HG03064 (cell line): Measurements from ENCODE around the gene FERMT1.
"Not testable (repeated sequence)": the region's sequence is repeated elsewhere in the genome, so short reads cannot be mapped to it uniquely, and the experiment has no call there.

Experiments
- ATAC-seq: cut with Tn5 transposase; IDR thresholded peaks from one replicate; pipeline ENCODE4 v1.9.1; 2021; ENCODE audit warnings: low read depth; ENCODE audit not compliant: unreplicated experiment

Gene FERMT1

DNA sequence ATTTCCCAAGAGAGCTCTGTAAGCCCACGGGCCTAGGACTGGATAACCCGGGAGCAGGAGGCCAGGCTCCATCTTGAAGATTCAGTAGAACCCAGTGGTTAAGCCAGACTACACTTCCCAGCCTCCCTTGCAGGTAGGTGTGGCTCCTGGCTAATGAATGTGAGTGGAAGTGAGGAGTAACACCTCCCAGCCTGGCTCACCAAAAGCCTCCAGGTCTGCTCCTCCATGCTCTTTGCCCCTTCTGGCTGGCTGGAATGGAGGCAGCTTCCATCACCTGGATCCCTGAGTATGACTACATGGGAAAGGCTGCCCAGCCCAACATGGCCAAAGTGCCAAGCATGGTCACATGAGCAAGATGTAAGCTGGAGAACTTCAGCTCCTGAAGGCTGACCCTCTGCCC is 78.7 kb downstream of the FERMT1 start:
- no peak for ATAC-seq

DNA sequence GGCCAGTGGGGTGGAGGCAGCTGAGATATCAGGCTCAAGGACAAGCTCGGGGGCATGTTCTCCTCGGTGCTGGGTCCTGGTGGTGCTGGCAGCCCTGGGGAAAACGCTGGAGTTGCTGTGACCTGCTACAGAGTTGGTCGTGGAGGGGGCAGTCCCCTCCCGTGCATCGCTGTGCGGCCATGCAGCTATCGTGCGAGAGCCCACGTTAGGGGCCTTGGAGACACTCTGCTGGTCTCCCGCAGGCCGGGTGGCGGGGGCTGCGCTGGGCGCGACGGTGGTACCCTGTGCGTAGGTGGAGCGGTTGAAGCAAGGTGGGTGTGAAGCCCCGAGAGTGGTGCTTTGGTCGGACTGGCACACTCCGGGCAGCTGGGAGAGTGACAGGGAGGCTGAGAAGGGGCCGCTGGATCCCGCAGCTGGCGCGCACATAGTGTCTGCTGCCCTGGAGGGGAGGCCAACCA is 81.0 kb downstream of the FERMT1 start:
- no peak for ATAC-seq

- ATAC-seq: no peak
These were observed 81.6 kb downstream of the FERMT1 start for GRCh38 chr20:6040958-6041807.

GRCh38 chr20:6040540-6040939 is 82.3 kb downstream of the FERMT1 start:
- ATAC-seq: no peak

- ATAC-seq: no peak
These were observed 83.1 kb downstream of the FERMT1 start for GRCh38 chr20:6039766-6040165.

GRCh38 chr20:6038256-6038655 is 84.6 kb downstream of the FERMT1 start:
- no peak for ATAC-seq

- ATAC-seq: no peak
These were observed 85.7 kb downstream of the FERMT1 start for GRCh38 chr20:6037082-6037481.

- no peak for ATAC-seq
These were observed 86.6 kb downstream of the FERMT1 start for GRCh38 chr20:6036213-6036612.

DNA sequence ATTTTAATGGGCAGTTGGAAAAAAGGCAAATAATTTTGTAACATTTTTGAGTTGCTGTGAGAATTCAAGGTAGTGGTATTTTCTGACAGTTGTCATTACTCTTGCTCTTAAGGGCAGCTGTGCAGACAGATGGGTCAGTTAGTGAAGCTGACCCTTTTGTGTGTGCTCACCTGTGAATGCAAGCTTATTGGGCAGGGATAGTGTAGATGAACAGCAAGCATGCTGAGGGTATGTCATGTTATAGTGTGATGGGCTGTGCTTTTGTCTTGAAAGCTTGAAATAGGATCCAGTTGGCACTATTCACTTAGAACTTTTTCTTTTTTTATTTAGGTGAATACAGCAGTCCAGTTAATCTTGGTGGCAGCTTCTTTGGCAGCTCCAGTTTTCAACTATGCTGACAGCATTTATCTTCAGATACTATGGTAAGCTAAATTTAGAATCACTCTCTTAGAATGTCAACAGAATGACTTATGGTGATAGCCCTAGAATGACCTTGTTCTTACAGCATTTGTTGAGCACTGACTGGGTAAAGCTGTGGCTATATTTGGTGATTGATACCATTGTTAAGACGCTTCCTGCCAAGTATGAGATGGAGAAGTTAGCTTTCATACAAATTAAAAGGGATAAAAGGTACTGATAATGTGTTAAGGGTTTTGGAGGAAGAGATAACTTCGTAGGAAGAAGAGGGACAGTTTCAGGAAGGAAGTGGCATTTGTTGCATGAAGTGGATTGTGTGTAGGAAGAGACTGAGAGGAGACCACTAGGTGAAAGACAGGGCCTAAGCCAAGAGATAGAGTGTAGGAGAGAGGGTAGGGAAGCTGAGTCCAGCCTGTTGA is 88.5 kb downstream of the FERMT1 start:
- no peak for ATAC-seq

- not testable (repeated sequence) for ATAC-seq
These were observed 89.9 kb downstream of the FERMT1 start for GRCh38 chr20:6032907-6033306.

- no peak for ATAC-seq
These were observed 92.3 kb downstream of the FERMT1 start for GRCh38 chr20:6030453-6031080.

- ATAC-seq: no peak
These were observed 93.3 kb downstream of the FERMT1 start for GRCh38 chr20:6029538-6029937.

DNA sequence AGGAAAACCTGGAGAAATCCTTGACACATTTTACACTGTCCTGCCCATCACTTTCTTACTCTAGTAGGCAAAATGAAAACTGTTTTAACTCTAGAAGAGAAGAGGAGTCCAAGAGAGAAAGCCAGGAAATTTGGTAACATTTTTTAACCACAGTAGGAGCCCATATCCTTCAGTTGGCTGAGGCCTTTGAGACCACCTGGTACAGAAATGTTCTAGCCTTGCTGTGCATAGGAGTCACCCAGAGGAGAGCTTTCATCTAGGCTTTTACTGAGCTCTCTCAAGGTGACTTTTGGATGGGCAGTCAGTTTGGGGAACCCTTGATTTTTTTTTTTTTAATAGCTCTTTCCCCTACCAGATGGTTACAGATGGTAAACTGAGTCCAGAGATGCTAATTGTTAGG is 94.0 kb downstream of the FERMT1 start:
- ATAC-seq: no peak

DNA sequence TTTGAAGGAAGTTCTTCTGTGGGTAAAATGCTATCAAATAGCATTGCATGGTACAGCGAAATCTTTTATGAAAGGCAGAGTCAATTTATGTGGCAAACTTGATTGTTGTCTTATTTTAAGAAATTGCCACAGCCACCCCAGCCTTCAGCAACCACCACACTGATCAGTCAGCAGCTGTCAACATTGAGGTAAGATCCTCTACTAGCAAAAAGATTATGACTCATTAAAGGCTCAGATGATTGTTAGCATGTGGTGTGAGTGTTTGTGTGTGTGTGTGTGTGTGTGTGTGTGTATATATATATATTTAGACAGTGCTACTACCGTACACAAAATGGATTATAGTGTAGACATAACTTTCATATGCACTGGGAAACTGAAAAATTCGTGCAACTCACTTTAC is 96.8 kb downstream of the FERMT1 start:
- ATAC-seq: no peak
